ENCODE data around the gene CDK9. TPM values are rescaled to one million over a fixed set of nuclear protein-coding genes. Genes with fewer than 3 reads are reported as not detected.

Gene CDK9
- 100 to 1,000 TPM in 2 of 4 donors, 10 to 100 TPM in 2; 66.6 to 112 (median 87.6) TPM for total RNA-seq

DNA sequence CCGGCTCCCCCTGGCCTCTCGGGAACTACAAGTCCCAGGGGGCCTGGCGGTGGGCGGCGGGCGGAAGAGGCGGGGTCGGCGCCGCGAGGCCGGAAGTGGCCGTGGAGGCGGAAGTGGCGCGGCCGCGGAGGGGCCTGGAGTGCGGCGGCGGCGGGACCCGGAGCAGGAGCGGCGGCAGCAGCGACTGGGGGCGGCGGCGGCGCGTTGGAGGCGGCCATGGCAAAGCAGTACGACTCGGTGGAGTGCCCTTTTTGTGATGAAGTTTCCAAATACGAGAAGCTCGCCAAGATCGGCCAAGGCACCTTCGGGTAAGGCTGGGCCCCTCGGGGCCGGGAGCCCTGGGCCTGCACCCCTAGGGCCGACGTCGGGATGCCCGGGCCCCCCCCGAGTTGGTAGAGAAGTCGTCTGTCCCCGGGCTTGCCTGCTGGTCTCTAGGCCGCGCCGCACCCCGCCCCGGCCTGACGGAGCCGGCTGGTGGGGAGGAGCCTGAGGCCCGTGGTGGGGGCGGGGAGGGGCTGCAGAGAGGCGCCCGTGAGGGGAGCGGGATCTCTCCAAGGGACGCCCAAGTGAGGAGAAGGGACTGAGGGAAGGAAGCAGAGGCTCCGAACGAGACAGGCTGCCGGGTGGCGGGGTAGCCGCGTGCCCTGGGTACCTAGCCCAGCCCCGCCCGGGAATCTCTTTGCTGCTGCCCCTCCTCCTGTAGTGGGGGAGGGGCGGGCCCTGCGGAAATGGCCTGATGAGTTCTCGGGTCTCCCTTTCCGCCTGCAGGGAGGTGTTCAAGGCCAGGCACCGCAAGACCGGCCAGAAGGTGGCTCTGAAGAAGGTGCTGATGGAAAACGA lies at the start of gene CDK9:
Gene CDK9 (plus strand): TSS at position 102 of the 840 bp plus-strand sequence. CDS start 115 bp downstream, at position 217.
- H3K9me3 ChIP-seq, result no peaks in the 10 kb centered on the region
- H3K27ac ChIP-seq, result peak within 1 kb of the TSS; percentile 86 to 97 (median 92)
- TF ChIP-seq POLR2A (IDR thresholded peaks at IDR 0.05), result peak; percentile 34 to 81
- peak in 1 of 2 donors; percentile 64 for TF ChIP-seq EP300 (IDR thresholded peaks at IDR 0.05)
- TF ChIP-seq, protein P1, sequence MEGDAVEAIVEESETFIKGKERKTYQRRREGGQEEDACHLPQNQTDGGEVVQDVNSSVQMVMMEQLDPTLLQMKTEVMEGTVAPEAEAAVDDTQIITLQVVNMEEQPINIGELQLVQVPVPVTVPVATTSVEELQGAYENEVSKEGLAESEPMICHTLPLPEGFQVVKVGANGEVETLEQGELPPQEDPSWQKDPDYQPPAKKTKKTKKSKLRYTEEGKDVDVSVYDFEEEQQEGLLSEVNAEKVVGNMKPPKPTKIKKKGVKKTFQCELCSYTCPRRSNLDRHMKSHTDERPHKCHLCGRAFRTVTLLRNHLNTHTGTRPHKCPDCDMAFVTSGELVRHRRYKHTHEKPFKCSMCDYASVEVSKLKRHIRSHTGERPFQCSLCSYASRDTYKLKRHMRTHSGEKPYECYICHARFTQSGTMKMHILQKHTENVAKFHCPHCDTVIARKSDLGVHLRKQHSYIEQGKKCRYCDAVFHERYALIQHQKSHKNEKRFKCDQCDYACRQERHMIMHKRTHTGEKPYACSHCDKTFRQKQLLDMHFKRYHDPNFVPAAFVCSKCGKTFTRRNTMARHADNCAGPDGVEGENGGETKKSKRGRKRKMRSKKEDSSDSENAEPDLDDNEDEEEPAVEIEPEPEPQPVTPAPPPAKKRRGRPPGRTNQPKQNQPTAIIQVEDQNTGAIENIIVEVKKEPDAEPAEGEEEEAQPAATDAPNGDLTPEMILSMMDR (IDR thresholded peaks at IDR 0.05), result peak in 1 of 5 experiments; percentile 27
- peaks cover 0 to 60% (median 27%) of the 10 kb centered on the region in 4 donors for H3K4me1 ChIP-seq
- 0 to 1% methylated on average over 25 to 30 of the region's 75 CpGs for WGBS, 2 donors
- peak within 1 kb of the TSS; percentile 50 to 100 (median 76) for H3K4me3 ChIP-seq
- peaks cover 8 to 42% (median 35%) of the 10 kb centered on the region in 3 donors for H3K36me3 ChIP-seq
- peak; percentile 81 to 84 for DNase-seq (ENCODE audit: low spot score in 2 of 2)
- no peaks in the 10 kb centered on the region for H3K27me3 ChIP-seq

- no peak for DNase-seq (ENCODE audit: low spot score in 2 of 2)
- peaks cover 0 to 29% (median 14%) of the 10 kb centered on the region in 4 donors for H3K4me1 ChIP-seq
- H3K27ac ChIP-seq, result no peak overlapping the region
- no peak for TF ChIP-seq POLR2A (IDR thresholded peaks at IDR 0.05)
- no peak for TF ChIP-seq EP300 (IDR thresholded peaks at IDR 0.05)
- TF ChIP-seq, protein P1 (IDR thresholded peaks at IDR 0.05), result no peak
- no peaks in the 10 kb centered on the region for H3K9me3 ChIP-seq
- peaks cover 0 to 22% (median 0%) of the 10 kb centered on the region in 3 donors for H3K36me3 ChIP-seq
- no peaks in the 10 kb centered on the region for H3K27me3 ChIP-seq
- WGBS, 2 donors, result 86 to 92% methylated on average over 12 to 13 of the region's 13 CpGs
- H3K4me3 ChIP-seq, result no peak overlapping the region
These were observed 47.2 kb upstream of the CDK9 start for GRCh38 chr9:127738666-127739065.

DNA sequence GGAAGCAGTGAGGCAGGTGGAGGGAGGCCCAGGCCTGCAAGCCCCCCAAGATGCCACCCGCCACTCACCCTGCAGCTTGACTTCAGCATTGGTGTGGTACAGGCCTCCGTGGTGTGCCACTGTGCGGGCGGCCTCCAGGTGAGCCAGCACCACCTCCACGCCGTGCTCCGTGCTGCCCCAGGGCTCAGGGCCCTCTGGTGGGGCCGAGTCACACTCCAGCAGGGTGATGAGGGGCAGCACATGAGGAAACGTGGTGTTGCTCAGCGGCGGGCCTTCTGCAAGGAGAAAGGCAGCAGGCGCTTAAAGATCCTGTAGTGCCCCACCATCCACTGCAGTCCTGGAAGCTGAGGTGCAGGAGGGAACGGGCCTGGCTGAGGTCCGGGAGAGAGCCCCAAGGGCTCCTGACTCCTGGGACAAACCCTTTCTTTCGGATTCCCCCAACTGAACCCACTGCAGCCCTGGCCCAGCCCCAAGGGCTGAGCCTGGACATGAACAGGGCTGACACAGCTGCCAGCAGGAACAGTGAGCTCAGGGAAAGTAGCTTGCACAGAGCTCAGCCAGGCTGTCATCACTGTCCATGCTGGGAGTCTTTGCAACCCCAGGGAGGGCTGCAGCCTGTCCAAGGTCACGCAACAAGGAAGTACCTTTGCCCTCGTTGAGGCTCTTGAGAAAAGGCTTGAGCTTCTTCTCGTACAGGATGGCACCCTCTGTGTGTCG lies 46.1 kb upstream of the CDK9 start:
- TF ChIP-seq, protein P1 (IDR thresholded peaks at IDR 0.05), result no peak
- TF ChIP-seq POLR2A (IDR thresholded peaks at IDR 0.05) (no peak), EP300 (IDR thresholded peaks at IDR 0.05) (no peak)
- peak overlapping the region; percentile 3 to 81 (median 52) for H3K27ac ChIP-seq
- H3K27me3 ChIP-seq, result no peaks in the 10 kb centered on the region
- peaks cover 0 to 20% (median 5%) of the 10 kb centered on the region in 4 donors for H3K4me1 ChIP-seq
- no peak for DNase-seq (ENCODE audit: low spot score in 2 of 2)
- H3K4me3 ChIP-seq, result no peak overlapping the region
- peaks cover 0 to 27% (median 0%) of the 10 kb centered on the region in 3 donors for H3K36me3 ChIP-seq
- no peaks in the 10 kb centered on the region for H3K9me3 ChIP-seq
- WGBS, 2 donors, result 76 to 79% methylated on average over 12 to 19 of the region's 19 CpGs

DNA sequence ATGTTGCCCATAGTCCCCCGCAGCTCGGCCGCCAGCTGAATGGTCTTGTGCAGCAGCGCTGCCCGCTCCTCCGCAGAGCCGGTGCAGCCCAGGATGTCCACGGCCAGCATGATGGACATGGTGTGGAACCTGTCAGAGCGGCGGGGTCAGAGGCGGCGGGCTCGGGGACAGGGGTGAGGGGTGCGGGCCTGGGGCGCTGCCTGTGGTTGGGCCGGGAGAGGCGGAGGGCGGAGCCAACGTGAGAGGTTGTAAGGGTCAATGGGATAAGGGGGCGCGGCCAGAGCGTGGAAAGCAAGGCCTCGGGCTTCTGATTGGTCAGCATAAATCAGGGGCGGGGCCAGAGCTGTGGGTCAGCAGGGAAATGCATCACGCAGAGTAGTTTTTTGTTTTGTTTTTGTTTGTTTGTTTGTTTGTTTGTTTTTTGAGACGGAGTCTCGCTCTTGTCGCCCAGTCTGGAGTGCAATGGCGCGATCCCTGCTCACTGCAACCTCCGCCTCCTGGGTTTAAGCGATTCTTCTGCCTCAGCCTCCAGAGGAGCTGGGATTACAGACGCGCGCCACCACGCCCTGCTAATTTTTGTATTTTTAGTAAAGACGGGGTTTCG lies 43.9 kb upstream of the CDK9 start:
- Histone ChIP-seq H3K4me1 (peaks cover 0 to 16% (median 4%) of the 10 kb centered on the region in 4 donors), H3K27me3 (no peaks in the 10 kb centered on the region), H3K27ac (peak overlapping the region in 2 of 4 donors; percentile 9 to 81), H3K36me3 (peaks cover 0 to 27% (median 0%) of the 10 kb centered on the region in 3 donors), H3K4me3 (peak overlapping the region in 1 of 4 donors; percentile 21), H3K9me3 (no peaks in the 10 kb centered on the region)
- WGBS, 2 donors, result 74 to 75% methylated on average over 38 of the region's 38 CpGs
- DNase-seq (ENCODE audit: low spot score in 2 of 2), result no peak
- TF ChIP-seq, protein P1 (IDR thresholded peaks at IDR 0.05), result no peak
- TF ChIP-seq POLR2A (IDR thresholded peaks at IDR 0.05) (no peak), EP300 (IDR thresholded peaks at IDR 0.05) (no peak)

Data from tibial nerve (tissue), 4 donors.